Heart left ventricle (tissue), 16 donors: ENCODE measurements around the gene NDUFS4. TPM values are rescaled to one million over a fixed set of nuclear protein-coding genes. Genes with fewer than 3 reads are reported as not detected.
A peak's percentile ranks its signal among the peaks of the same experiment; 100 is the strongest.

Experiments used
- ATAC-seq, 4 donors: fragments of 200-7000 bp; cut with Tn5 transposase; one replicate each; pipeline ENCODE4 v1.9.1; 2020 to 2022; ENCODE audit warnings: moderate library complexity in 4 of 4, mild to moderate bottlenecking in 3 of 4, moderate number of reproducible peaks in 1 of 4
- DNase-seq, 5 donors: peaks; one replicate each; pipeline ENCODE4 v3.0.0-alpha.2; 2020
- H3K27ac ChIP-seq, 12 donors: fragments of 200-600 bp; sonication (generic) in 4 of 12; one replicate each; pipeline versions ENCODE4 v1.5.0 to v1.8.0; 2016 to 2022; ENCODE audit warnings: mild to moderate bottlenecking in 2 of 12
- H3K27me3 ChIP-seq, 9 donors: fragments of 200-600 bp; sonication (generic) in 2 of 9; one replicate each; pipeline versions ENCODE4 v1.5.1 to v1.8.0; 2016 to 2022; ENCODE audit warnings: mild to moderate bottlenecking in 3 of 9
- H3K36me3 ChIP-seq, 9 donors: fragments of 200-600 bp; sonication (generic) in 2 of 9; one replicate each; pipeline versions ENCODE4 v1.5.0 to v1.8.0; 2018 to 2022; ENCODE audit warnings: mild to moderate bottlenecking in 2 of 9
- H3K4me1 ChIP-seq, 12 donors: fragments of 200-600 bp; sonication (generic) in 4 of 12; one replicate each; pipeline versions ENCODE4 v1.5.0 to v1.8.0; 2016 to 2022; ENCODE audit warnings: mild to moderate bottlenecking in 3 of 12
- H3K4me3 ChIP-seq, 12 donors: fragments of 200-600 bp; sonication (generic) in 4 of 12; one replicate each; pipeline versions ENCODE4 v1.5.0 to v1.8.0; 2017 to 2022; ENCODE audit warnings: mild to moderate bottlenecking in 9 of 12, moderate library complexity in 4 of 12
- H3K9me3 ChIP-seq, 12 donors: fragments of 200-600 bp; sonication (generic) in 4 of 12; one replicate each; pipeline versions ENCODE4 v1.5.0 to v1.8.0; 2016 to 2022; ENCODE audit warnings: mild to moderate bottlenecking in 1 of 12
- CTCF ChIP-seq, 12 donors: fragments of 200-600 bp; sonication (generic) in 4 of 12; IDR thresholded peaks; one replicate each; pipeline versions ENCODE4 v1.5.0 to v1.8.0; 2018 to 2022; ENCODE audit warnings: antibody characterized with exemption in 12 of 12, mild to moderate bottlenecking in 5 of 12
- POLR2A ChIP-seq, 2 donors: fragments of 450-650 bp; IDR thresholded peaks; one replicate each; pipeline ENCODE4 v1.6.1; 2017; ENCODE audit warnings: antibody characterized with exemption in 2 of 2, mild to moderate bottlenecking in 2 of 2, moderate library complexity in 2 of 2
- WGBS, 4 donors: extraction: QIAGEN DNeasy Blood & Tissue Kit in 2 of 4; methylation state at CpG; one replicate each; pipeline versions ENCODE4 v1.1.5 to v1.1.7; 2013 to 2018; 5-methylcytosine and 5-hydroxymethylcytosine counted together
- intact Hi-C, 10 donors: fragments of 100-400 bp; cut with DNase I; formaldehyde crosslinking; loops; one replicate each; pipeline versions ENCODE4 v1.11.1 to v1.14.2; 2022
- polyA plus RNA-seq, 2 donors: library from polyadenylated mRNA; stranded (reverse); fragments of 200-250 nt; gene quantifications; one replicate each; pipeline ENCODE4 v1.2.3, GENCODE V29; 2013
- total RNA-seq, 9 donors: library from RNA; depleted of rRNA in 2 of 9; stranded (reverse); fragments of >200 nt in 2 of 9; fragmentation: NEBNext Ultra II Directional in 3 of 9; extraction: Animal tissue kit (Norgen Biotek cat#: 25700) in 3 of 9; gene quantifications; one replicate each; pipeline versions ENCODE4 v1.1.0 to v1.2.4, GENCODE V29; 2016 to 2023
- donor health status: ischemic (EF 13 %, LVEDD 7.1; RV severe dilation, severe dysfunction).
- donor health status: healthy with polysubstance abuse.
- donor health status: DM: no; HTN: yes; CAD: no.
- donor health status: DM: no; HTN: no; CAD: no.
- donor health status: ischemic (EF 25% LVEDD 6.9; RV normal size, moderate dysfunction).
- donor health status: ischemic (EF 25% LVEDD 5.7; RV mildly dilated, moderate dysfunction).
- donor health status: healthy.
- donor health status: DM: yes; HTN: yes; CAD: no.
- donor health status: ischemic (EF 35%, LVEDD 5.7; RV mildly dilated, moderate dysfunction).
- donor health status: nonischemic (EF 11% LVEDD 7.7; RV severe dilation, severe dysfunction).
- donor health status: DM: yes; HTN: yes; CAD: no.
- donor health status: PGD.
- donor health status: ischemic (EF 29% LVEDD 5.4; RV normal size, mild dysfunction).
- donor health status: nonischemic (EF 23%, LVEDD 6.1; RV moderate dilation, normal function).

Gene NDUFS4
- total and polyA plus RNA-seq, 11 donors = 109 to 259 (median 185) TPM

GRCh38 chr5:53569453-53569852 lies 9.0 kb downstream of the NDUFS4 start:
- Histone ChIP-seq H3K27me3 (no peaks in the 10 kb centered on the region), H3K27ac (no peak overlapping the region), H3K4me1 (peaks cover 0 to 45% (median 23%) of the 10 kb centered on the region in 12 donors), H3K9me3 (peaks cover 0 to 10% (median 0%) of the 10 kb centered on the region in 12 donors), H3K36me3 (no peaks in the 10 kb centered on the region), H3K4me3 (no peak overlapping the region)
- 39 to 44% (median 40%) methylated on average over 4 of the region's 4 CpGs for WGBS, 4 donors
- TF ChIP-seq CTCF (IDR thresholded peaks at IDR 0.05) (no peak), POLR2A (IDR thresholded peaks at IDR 0.05) (no peak)
- DNase-seq (no peak), ATAC-seq (no peak)
- intact Hi-C loops = loop anchor here in 2 of 10 donors (10.0 kb wide), 1 partner anchor 105 kb away; no protein-coding TSS in a partner anchor

- peaks cover 0 to 10% (median 0%) of the 10 kb centered on the region in 12 donors for H3K9me3 ChIP-seq
- TF ChIP-seq CTCF (IDR thresholded peaks at IDR 0.05) = no peak
- no peak for TF ChIP-seq POLR2A (IDR thresholded peaks at IDR 0.05)
- no peak for DNase-seq
- peaks cover 0 to 61% (median 30%) of the 10 kb centered on the region in 12 donors for H3K4me1 ChIP-seq
- intact Hi-C loops = no loop called here
- no peaks in the 10 kb centered on the region for H3K36me3 ChIP-seq
- no peaks in the 10 kb centered on the region for H3K27me3 ChIP-seq
- peak in 2 of 4 donors; percentile 25 to 56 for ATAC-seq
- WGBS, 4 donors = 18 to 32% (median 30%) methylated on average over 1 of the region's 1 CpG
- H3K4me3 ChIP-seq = no peak overlapping the region
- no peak overlapping the region for H3K27ac ChIP-seq
Measured at GRCh38 chr5:53571403-53571802, 11.0 kb downstream of the NDUFS4 start.

GRCh38 chr5:53575101-53575500 lies 14.7 kb downstream of the NDUFS4 start:
- ATAC-seq (no peak), DNase-seq (no peak)
- Histone ChIP-seq H3K4me1 (peaks cover 0 to 63% (median 40%) of the 10 kb centered on the region in 12 donors), H3K27me3 (no peaks in the 10 kb centered on the region), H3K27ac (no peak overlapping the region), H3K36me3 (no peaks in the 10 kb centered on the region), H3K9me3 (peaks cover 0 to 8% (median 0%) of the 10 kb centered on the region in 12 donors), H3K4me3 (no peak overlapping the region)
- TF ChIP-seq CTCF (IDR thresholded peaks at IDR 0.05) (no peak), POLR2A (IDR thresholded peaks at IDR 0.05) (no peak)
- intact Hi-C loops = no loop called here
- WGBS, 4 donors = 72 to 84% (median 79%) methylated on average over 3 of the region's 3 CpGs

GRCh38 chr5:53575831-53576230 lies 15.4 kb downstream of the NDUFS4 start:
- no peak for ATAC-seq
- intact Hi-C loops = no loop called here

More at GRCh38 chr5:53575831-53576230, 15.4 kb downstream of the NDUFS4 start:
- Histone ChIP-seq H3K27me3 (no peaks in the 10 kb centered on the region), H3K27ac (no peak overlapping the region), H3K36me3 (no peaks in the 10 kb centered on the region), H3K4me1 (peaks cover 0 to 65% (median 40%) of the 10 kb centered on the region in 12 donors), H3K4me3 (no peak overlapping the region), H3K9me3 (peaks cover 0 to 1% (median 0%) of the 10 kb centered on the region in 12 donors)
- DNase-seq = no peak
- no peak for TF ChIP-seq CTCF (IDR thresholded peaks at IDR 0.05)
- TF ChIP-seq POLR2A (IDR thresholded peaks at IDR 0.05) = no peak
